ENCODE results near the gene SPDYE8.
"Not testable (repeated sequence)": the region's sequence is repeated elsewhere in the genome, so short reads cannot be mapped to it uniquely, and the experiment has no call there.

SPDYE8 gene, protein sequence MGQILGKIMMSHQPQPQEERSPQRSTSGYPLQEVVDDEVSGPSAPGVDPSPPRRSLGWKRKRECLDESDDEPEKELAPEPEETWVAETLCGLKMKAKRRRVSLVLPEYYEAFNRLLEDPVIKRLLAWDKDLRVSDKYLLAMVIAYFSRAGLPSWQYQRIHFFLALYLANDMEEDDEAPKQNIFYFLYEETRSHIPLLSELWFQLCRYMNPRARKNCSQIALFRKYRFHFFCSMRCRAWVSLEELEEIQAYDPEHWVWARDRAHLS

DNA sequence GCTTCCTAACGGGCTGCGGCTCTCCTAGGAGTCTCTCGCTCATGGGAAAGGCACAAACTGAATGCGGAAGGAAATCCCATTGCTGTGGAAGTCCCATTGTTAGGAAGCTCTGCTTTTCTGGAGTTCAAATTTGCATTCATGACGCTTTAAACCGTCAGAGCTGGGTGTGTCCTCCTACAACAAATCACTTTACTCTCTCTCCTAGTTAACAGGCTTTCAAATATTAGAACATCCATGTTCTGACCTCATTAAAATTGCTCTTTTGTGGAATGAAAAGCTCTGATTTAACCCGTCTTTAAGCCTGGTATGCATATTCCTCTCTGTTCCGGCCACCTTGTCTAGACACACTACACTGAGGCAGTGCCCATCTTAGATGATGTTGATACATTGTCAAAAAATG lies at the start of gene SPDYE8:
Gene SPDYE8 (minus strand): TSS at position 101 of the 400 bp plus-strand sequence. CDS start 1,800 bp downstream, outside the sequence.
- H3K9me3 Mint-ChIP-seq, ATAC-seq, H3K27me3 Mint-ChIP-seq, H3K27ac Mint-ChIP-seq, H3K4me1 Mint-ChIP-seq, H3K4me3 Mint-ChIP-seq, H3K36me3 Mint-ChIP-seq: not testable (repeated sequence)

GRCh38 chr7:73057811-73058210 lies 28.2 kb upstream of the SPDYE8 start, which contains the start of gene SPDYE11:
Gene SPDYE11 (minus strand): TSS chr7:73057911. CDS start chr7:73056111, 1,800 bp downstream.
- not testable (repeated sequence) for H3K36me3 Mint-ChIP-seq, H3K4me3 Mint-ChIP-seq, H3K27ac Mint-ChIP-seq, H3K4me1 Mint-ChIP-seq, ATAC-seq, H3K27me3 Mint-ChIP-seq, H3K9me3 Mint-ChIP-seq

- Mint-ChIP-seq H3K36me3 (peaks cover 10% of the 10 kb centered on the region), H3K27ac (peak overlapping the region; percentile 96), H3K4me3 (peak overlapping the region; percentile 26)
- not testable (repeated sequence) for H3K27me3 Mint-ChIP-seq, ATAC-seq, H3K4me1 Mint-ChIP-seq, H3K9me3 Mint-ChIP-seq
Observed at GRCh38 chr7:73006491-73006890, 23.1 kb downstream of the SPDYE8 start.

DNA sequence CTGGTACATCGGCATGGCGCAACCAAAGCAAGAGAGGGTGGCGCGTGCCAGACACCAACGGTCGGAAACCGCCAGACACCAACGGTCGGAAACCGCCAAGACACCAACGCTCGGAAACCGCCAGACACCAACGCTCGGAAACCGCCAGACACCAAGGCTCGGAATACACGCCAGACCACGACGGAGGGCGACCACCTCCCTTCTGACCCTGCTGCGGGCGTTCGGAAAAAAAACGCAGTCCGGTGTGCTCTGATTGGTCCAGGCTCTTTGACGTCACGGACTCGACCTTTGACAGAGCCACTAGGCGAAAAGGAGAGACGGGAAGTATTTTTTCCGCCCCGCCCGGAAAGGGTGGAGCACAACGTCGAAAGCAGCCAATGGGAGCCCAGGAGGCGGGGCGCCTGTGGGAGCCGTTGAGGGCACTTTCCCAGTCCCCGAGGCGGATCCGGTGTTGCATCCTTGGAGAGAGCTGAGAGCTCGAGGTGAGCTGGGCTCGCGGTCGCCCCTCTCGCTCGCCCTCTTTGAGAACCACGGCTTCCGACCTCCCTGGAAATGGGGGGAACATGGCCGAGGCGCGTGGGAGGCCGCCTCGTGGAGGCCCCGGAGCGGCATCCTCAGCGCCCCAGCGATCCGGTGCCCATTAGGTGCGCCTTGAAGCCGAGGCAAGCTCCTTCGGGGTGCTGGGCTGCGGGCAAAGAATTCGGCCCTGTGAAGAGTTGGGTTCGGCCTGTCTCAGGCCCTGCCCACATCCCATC lies 23.7 kb downstream of the SPDYE8 start:
- not testable (repeated sequence) for H3K27me3 Mint-ChIP-seq, H3K9me3 Mint-ChIP-seq, H3K4me1 Mint-ChIP-seq
- H3K27ac Mint-ChIP-seq: peak overlapping the region; percentile 96
- ATAC-seq: peak; percentile 97
- peaks cover 10% of the 10 kb centered on the region for H3K36me3 Mint-ChIP-seq
- peak overlapping the region; percentile 89 for H3K4me3 Mint-ChIP-seq

DNA sequence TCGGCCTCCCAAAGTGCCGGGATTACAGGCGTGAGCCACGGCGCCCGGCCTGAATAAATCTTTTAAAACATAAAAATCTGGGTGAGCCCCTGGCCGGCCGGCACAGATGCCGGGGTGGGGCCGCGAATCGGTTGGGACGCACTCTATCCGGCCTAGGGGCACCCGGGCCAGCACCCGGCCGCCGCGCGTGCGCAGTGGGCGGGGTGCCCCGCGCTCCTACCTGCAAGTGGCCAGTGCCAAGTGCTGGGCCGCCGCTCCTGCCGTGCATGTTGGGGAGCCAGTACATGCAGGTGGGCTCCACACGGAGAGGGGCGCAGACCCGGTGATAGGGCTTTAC lies 24.2 kb downstream of the SPDYE8 start:
- peaks cover 10% of the 10 kb centered on the region for H3K36me3 Mint-ChIP-seq
- ATAC-seq: peak; percentile 96
- peak overlapping the region; percentile 89 for H3K4me3 Mint-ChIP-seq
- H3K27me3 Mint-ChIP-seq, H3K9me3 Mint-ChIP-seq, H3K4me1 Mint-ChIP-seq: not testable (repeated sequence)
- H3K27ac Mint-ChIP-seq: peak overlapping the region; percentile 96

GRCh38 chr7:72997887-72998468 lies 31.6 kb downstream of the SPDYE8 start:
- not testable (repeated sequence) for H3K36me3 Mint-ChIP-seq, H3K4me3 Mint-ChIP-seq, H3K27ac Mint-ChIP-seq, H3K4me1 Mint-ChIP-seq, H3K27me3 Mint-ChIP-seq, H3K9me3 Mint-ChIP-seq, ATAC-seq

- ATAC-seq, H3K27me3 Mint-ChIP-seq, H3K4me3 Mint-ChIP-seq, H3K4me1 Mint-ChIP-seq, H3K9me3 Mint-ChIP-seq, H3K36me3 Mint-ChIP-seq, H3K27ac Mint-ChIP-seq: not testable (repeated sequence)
Observed at GRCh38 chr7:72997447-72997846, 32.1 kb downstream of the SPDYE8 start.

DNA sequence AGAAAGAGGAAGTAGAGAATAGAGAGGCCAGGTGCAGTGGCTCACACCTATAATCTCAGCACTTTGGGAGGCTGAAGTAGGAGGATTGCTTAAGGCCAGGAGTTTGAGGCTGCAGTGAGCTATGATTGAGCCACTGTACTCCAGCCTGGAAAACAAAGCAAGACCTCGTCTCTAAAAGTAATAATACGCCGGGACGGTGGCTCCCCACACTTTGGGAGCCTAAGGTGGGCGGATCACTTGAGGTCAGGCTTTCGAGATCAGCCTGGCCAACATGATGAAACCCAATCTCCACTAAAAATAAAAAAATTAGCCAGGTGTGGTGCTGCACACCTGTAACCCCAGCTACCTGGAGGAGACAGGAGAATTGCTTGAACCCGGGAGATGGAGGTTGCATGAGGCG lies 34.1 kb downstream of the SPDYE8 start:
- not testable (repeated sequence) for H3K4me3 Mint-ChIP-seq, ATAC-seq, H3K27me3 Mint-ChIP-seq, H3K36me3 Mint-ChIP-seq, H3K9me3 Mint-ChIP-seq, H3K4me1 Mint-ChIP-seq, H3K27ac Mint-ChIP-seq

GRCh38 chr7:72990146-72990913 lies 39.2 kb downstream of the SPDYE8 start:
- H3K9me3 Mint-ChIP-seq, H3K4me3 Mint-ChIP-seq: not testable (repeated sequence)

GRCh38 chr7:72982084-72982483 lies 47.5 kb downstream of the SPDYE8 start:
- not testable (repeated sequence) for ATAC-seq, H3K9me3 Mint-ChIP-seq, H3K27ac Mint-ChIP-seq

More at GRCh38 chr7:72990146-72990913, 39.2 kb downstream of the SPDYE8 start:
- not testable (repeated sequence) for H3K36me3 Mint-ChIP-seq, H3K27ac Mint-ChIP-seq, H3K4me1 Mint-ChIP-seq, H3K27me3 Mint-ChIP-seq
- ATAC-seq: peak; percentile 57

GRCh38 chr7:72980382-72980781 lies 49.2 kb downstream of the SPDYE8 start:
- H3K4me3 Mint-ChIP-seq, H3K36me3 Mint-ChIP-seq, H3K9me3 Mint-ChIP-seq, ATAC-seq, H3K4me1 Mint-ChIP-seq, H3K27ac Mint-ChIP-seq, H3K27me3 Mint-ChIP-seq: not testable (repeated sequence)

More at GRCh38 chr7:72982084-72982483, 47.5 kb downstream of the SPDYE8 start:
- not testable (repeated sequence) for H3K4me1 Mint-ChIP-seq, H3K4me3 Mint-ChIP-seq, H3K27me3 Mint-ChIP-seq, H3K36me3 Mint-ChIP-seq

DNA sequence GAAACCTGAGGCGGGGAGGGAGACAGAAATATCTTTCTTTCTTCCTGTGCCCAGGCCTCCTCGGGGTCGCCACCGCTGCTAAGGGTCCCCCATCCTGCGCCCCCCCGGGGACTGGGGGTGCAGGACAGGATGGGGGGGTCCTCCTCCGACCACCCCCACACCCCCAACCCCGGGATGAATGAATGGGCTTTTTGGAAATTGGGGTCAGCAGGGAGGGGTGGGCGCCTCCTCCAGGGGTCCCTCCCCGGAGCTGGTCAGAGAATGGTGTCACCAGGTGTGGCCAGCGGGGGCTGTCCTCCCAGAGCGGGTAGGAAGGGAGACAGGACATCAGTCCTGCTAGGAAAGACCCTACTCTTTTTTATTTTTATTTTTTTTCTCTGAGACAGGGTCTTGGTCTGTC lies 53.1 kb downstream of the SPDYE8 start:
- peak; percentile 59 for ATAC-seq
- not testable (repeated sequence) for H3K9me3 Mint-ChIP-seq, H3K36me3 Mint-ChIP-seq, H3K27me3 Mint-ChIP-seq, H3K4me1 Mint-ChIP-seq, H3K27ac Mint-ChIP-seq, H3K4me3 Mint-ChIP-seq

DNA sequence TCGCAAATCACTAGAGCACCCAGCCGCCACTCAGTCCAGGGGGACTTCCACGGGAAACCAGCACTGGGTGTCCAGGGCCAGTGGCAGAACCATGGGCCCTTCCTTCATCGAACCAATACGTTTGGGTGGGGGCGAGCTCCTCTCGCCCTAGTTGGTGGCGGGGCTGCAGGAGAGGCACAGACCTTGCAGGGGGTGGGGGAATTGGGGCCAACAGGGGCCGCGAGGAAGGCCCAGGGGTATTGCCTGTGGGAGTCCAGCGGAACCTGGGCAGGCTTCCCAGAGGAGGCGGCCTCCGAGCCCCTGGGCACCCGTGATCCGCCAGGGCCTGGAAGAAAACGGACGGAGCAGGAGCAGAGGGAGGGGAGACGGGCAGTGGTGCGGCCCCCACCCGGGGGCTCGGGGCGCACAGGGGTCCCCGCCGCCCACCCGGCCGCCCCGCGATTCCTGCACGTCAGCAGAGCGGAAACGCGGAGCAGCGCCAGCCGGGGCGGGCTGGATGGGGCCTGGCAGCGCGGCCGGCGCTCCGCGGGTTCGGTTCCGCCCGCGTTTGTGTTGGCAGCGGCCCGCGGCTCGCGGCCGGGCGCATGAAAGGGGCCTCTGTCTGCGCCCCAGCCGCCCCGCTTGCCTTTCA lies 53.8 kb downstream of the SPDYE8 start:
- ATAC-seq: peak; percentile 59
- H3K4me3 Mint-ChIP-seq, H3K4me1 Mint-ChIP-seq, H3K27ac Mint-ChIP-seq, H3K36me3 Mint-ChIP-seq, H3K27me3 Mint-ChIP-seq, H3K9me3 Mint-ChIP-seq: not testable (repeated sequence)

GRCh38 chr7:72974781-72975180 lies 54.8 kb downstream of the SPDYE8 start:
- H3K27ac Mint-ChIP-seq, H3K4me1 Mint-ChIP-seq, ATAC-seq, H3K9me3 Mint-ChIP-seq, H3K4me3 Mint-ChIP-seq, H3K36me3 Mint-ChIP-seq, H3K27me3 Mint-ChIP-seq: not testable (repeated sequence)

DNA sequence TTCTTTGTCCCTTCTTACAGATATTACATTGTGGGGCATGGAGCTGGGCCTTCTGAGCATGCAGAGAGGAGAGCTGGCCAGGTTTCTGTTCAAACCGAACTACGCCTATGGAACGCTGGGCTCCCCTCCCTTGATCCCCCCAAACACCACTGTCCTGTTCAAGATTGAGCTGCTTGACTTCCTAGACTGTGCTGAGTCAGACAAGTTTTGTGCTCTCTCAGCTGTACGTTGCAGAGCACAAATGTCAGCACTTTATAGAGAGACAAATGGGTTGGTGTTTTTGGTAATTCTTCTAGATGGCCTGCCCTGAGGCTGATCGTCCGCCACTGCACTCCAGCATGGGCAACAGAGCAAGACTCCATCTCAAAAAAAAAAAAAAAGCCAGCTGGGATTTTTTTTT lies 58.1 kb downstream of the SPDYE8 start:
- H3K27ac Mint-ChIP-seq, H3K4me1 Mint-ChIP-seq, H3K27me3 Mint-ChIP-seq: not testable (repeated sequence)

More for the DNA sequence above, 58.1 kb downstream of the SPDYE8 start:
- not testable (repeated sequence) for ATAC-seq, H3K9me3 Mint-ChIP-seq, H3K36me3 Mint-ChIP-seq, H3K4me3 Mint-ChIP-seq
